HG03439 (cell line): ENCODE data around the gene WDFY1.

Source experiments
- ATAC-seq: cut with Tn5 transposase; IDR thresholded peaks from one replicate; pipeline ENCODE4 v1.9.1; 2021; ENCODE audit warnings: mild to moderate bottlenecking, moderate library complexity; ENCODE audit not compliant: unreplicated experiment

WDFY1 gene

GRCh38 chr2:223860809-223861738 lies 84.1 kb downstream of the WDFY1 start:
- ATAC-seq, result no peak

DNA sequence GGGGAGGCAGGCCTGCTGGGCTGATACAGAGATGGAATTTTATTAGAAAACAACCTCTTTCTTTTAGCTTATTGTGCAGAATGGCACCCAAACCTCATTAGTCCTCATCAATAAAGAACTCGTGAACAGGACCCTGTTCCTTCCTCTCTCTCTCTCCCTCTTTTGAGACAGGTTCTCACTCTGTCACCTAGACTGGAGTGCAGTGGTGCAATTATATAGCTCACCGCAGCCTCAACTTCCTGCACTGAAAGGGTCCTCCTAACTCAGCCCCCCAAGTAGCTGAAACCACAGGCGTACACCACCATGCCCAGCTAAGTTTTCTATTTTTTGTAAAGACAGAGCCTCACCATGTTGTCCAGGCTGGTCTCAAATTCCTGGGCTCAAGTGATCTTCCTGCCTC lies 86.1 kb downstream of the WDFY1 start:
- no peak for ATAC-seq

- ATAC-seq, result no peak
Measured at GRCh38 chr2:223856584-223856983, 88.6 kb downstream of the WDFY1 start.

- ATAC-seq, result no peak
Measured at GRCh38 chr2:223856021-223856420, 89.1 kb downstream of the WDFY1 start.

GRCh38 chr2:223855426-223855825 lies 89.7 kb downstream of the WDFY1 start:
- ATAC-seq, result no peak

DNA sequence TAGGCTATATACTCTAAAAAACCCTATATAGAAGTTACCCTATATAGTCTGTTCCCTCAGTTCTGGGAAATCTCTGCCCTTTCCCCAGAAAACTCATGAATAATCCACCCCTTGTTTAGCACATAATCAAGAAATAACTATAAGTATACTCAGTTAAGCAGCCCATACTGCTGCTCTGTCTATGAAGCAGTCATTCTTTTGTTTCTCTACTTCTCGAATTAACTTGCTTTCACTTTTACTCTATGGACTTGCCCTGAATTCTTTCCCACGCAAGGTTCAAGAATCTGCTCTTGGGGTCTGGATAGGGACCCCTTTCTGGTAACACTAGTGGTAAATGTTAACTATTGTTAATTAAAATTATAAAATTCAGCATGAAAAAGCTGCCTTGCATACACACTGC lies 90.4 kb downstream of the WDFY1 start:
- ATAC-seq, result no peak

DNA sequence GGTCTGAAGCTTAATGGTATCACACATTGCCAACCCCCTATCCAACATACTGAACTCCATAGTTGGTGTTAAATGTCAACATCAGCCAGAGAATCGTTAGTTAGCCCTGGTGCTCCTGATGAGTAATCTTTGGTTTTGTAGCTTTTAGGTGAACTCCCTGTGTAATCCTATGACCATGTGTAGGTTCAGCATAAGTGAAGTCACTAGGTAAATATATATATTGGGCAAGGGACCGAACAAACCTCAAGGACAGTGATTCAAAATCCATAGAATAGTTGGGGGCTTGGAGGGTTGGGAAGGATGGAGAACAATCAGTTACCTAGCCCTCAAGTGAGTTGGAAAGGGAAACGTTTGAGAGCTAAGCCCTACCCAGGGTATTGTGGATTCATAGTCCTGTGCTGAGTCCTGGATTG lies 91.7 kb downstream of the WDFY1 start:
- no peak for ATAC-seq

DNA sequence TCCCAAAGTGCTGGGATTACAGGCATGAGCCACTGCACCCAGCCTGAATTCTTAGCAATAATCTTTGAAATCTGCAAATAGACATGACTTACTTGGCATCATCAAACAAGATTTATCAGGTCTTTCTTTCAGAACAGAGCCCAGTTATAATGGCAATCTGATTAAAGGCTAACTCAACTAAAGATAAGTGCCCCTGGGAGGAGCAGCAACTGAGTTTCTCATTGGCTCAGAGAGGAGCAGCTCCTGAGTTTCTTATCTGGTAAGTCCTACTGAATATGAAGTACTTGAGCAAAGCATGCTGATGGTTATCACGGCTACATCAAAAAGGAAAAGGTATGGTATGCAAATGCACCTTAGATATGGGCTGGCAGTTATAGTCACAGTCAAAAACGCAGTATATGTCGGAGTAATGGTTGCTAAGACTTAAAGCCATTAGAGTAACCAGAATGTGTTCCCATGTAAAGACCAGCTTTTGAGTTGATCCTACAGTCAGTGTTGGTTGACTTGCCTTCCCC lies 92.8 kb downstream of the WDFY1 start:
- no peak for ATAC-seq

DNA sequence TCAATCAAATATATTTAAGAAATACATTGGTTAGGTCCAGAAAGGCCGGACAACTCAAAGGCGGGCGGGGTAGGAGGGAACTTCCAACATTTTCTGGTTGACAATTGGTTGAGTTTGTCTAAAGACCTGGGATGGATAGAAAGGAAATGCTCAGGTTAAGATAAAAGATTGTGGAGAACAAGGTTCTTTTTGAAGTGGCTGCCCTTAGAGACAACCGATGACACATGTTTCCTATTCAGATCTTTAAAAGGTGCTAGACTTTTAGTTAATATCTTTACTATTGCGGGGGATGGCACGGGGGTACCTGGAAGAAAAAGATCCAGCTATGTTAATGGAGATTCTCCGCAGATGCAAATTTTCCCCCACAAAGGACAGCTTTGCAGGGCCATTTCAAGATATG lies 97.7 kb downstream of the WDFY1 start:
- no peak for ATAC-seq

DNA sequence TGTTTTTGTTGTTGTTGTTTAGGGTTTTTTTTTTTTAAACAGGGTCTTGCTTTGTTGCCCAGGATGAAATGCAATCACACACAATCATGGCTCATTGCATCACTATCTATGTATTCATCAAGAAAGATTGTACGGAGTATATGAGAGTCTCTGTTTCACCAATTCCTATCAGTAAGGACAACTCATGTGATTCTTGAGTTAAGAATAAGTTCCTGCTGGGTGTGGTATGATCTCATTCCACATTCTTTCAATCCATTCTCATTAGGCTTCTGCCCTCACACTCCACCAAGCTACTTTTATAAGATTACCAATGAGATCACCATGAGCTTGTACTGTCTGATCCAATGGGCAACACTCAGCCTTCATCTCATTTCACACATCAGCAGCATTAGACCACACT lies 98.6 kb downstream of the WDFY1 start:
- no peak for ATAC-seq

GRCh38 chr2:223841436-223842190 lies 103.5 kb downstream of the WDFY1 start:
- ATAC-seq, result no peak

- peak; percentile 74 for ATAC-seq
Measured at GRCh38 chr2:223837287-223838061, 107.7 kb downstream of the WDFY1 start, which contains the start of gene AP1S3. AP1S3 (minus strand) TSS chr2:223837582; CDS start chr2:223837450, 132 bp downstream.

- ATAC-seq, result peak; percentile 50
Measured at GRCh38 chr2:223835701-223836532, 109.2 kb downstream of the WDFY1 start.

- ATAC-seq, result no peak
Measured at GRCh38 chr2:223834431-223834830, 110.7 kb downstream of the WDFY1 start.

DNA sequence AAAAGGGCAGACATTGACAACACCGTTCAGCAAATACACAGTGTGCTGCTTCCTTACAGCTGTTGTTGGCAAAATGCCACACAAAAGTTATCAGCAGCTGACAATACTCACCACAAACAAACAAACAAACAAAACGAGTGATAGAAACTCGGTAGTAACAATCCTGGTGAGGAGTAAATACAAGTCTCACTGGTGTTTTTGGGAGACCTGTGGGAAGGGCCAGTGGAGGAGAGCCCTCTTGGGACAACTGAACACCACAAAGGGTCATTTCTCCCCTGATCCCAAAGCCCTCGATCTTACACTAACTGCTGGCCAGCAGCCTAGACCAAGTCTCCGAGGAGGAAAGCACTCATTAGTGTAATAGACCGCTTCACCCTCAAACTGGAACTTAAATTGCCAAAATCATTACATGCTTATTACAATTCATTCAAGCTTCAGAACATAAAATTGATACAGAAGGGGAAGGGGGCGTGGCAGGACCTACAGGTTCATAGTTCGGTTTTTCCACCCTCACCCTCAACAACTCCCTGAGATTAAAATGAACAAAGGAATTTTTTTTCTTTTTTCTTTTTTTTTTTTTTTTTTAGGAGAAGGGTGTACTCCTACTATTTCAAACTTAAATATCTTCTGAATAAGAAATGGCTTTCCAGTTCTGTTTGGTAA lies 112.8 kb downstream of the WDFY1 start:
- no peak for ATAC-seq

DNA sequence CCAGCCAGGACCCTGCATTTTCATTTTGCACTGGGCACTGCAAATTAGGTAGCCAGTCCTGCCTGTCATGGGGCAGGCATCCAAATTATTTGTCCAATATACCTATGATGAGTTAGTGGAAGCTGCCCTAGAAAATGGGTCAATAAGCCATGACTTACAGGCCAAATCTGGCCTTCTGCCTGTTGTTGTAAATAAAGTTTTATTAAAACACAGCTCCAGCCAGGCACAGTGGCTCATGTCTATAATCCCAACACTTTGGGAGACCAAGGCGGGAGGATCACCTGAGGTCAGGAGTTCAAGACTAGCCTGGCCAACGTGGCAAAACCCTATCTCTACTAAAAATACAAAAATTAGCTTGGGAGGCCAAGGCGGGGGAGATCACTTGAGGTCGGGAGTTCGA lies 116.0 kb downstream of the WDFY1 start:
- no peak for ATAC-seq

DNA sequence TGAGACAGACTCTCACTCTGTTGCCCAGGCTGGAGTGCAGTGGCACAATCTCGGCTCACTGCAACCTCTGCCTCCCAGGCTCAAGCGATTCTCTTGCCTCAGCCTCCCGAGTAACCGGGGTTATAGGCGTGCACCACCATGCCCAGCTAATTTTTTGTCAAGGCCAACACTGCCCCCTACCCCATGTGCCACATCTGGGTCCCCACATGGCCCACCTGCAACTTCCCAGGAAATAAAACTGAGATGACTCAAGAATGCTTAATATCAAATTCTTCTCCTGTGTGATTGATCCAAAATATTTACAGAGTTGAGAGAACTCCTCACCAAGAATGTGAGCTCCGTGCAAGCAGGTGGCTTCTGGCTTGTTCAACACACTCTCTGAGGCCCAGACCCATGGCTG lies 116.8 kb downstream of the WDFY1 start:
- ATAC-seq, result no peak

- no peak for ATAC-seq
Measured at GRCh38 chr2:223826995-223827394, 118.1 kb downstream of the WDFY1 start.
